Measurements from ENCODE around the gene DDX49.
A peak's percentile ranks its signal among the peaks of the same experiment; 100 is the strongest.

The DDX49 gene

DNA sequence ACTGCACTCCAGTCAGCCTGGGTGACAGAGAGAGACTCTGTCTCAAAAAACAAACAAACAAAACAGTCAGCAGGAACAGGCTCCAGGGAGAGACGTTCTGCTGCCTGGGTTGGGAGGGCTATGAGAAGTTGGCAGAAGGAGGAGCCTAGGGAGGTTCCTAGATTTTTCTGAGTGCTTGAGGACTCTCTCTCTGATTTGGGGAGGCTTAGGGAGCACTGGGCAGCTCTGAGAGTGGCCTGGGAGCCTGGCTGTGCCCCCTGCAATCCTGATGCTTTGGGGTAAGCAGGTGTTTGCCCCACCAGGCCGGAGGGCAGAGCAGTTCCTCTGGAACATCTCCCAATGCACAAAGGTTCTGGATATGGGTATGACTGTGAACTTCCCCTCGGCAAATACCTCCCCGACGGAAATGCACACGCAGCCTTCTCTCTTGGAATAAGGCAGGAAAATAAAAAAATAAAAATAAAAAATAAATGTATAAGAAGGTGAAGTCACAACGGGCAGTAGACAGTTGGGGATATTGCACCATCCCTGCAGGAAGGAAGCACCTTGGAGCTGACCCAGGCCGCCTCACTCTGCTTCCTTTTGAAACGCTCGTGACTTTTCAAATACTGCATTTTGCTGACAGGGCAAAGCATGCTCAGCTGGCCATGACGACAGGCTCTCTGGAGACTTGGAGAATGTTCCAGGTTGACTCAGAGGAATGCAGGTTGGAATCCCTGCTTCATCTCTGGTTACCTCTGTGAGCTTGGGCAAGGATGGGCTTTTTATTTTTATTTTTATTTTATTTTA lies 48.0 kb downstream of the DDX49 start:
- H3K4me3 ChIP-seq (ENCODE audit: low read length), result no peak overlapping the region
- no peak for TF ChIP-seq CTCF (conservative IDR thresholded peaks at IDR 0.05; ENCODE audit: low read depth, low read length)
- DNase-seq (ENCODE audit: low read depth), result no peak

DNA sequence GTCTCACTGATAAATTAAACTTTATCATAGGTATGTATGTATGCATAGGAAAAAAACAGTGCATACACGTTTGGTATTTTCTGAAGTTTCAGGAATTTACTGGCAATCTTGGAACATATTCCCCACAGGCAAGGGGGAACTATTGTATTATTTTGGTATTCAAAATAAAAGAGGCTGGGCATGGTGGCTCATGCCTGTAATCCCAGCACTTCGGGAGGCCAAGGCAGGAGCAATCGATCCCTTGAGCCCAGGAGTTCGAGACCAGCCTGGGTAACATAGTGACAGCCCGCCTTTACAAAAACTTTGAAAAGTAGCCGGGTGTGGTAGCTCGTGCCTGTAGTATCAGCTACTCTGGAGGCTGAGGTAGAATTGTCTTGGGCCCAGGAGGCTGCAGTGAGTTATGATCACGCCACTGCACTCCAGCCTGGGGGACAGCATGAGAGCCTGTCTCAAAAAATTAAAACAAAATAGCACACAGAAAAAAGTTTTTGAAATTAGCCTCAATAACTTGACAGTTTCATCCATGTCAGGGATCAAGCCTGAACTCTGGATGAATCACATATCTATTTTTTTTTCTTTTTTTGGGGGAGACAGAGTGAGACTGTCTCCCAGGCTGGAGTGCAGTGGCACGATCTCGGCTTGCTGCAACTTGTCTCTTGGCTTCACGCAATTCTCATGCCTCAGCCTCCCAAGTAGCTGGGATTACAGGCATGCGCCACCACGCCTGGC lies 50.6 kb downstream of the DDX49 start:
- TF ChIP-seq CTCF (conservative IDR thresholded peaks at IDR 0.05; ENCODE audit: low read depth, low read length), result no peak
- DNase-seq (ENCODE audit: low read depth), result no peak
- H3K4me3 ChIP-seq (ENCODE audit: low read length), result no peak overlapping the region

- no peak for TF ChIP-seq CTCF (conservative IDR thresholded peaks at IDR 0.05; ENCODE audit: low read depth, low read length)
- peak; percentile 85 for DNase-seq (ENCODE audit: low read depth)
- H3K4me3 ChIP-seq (ENCODE audit: low read length), result no peak overlapping the region
These were observed 52.8 kb downstream of the DDX49 start for GRCh38 chr19:18972301-18972811.

GRCh38 chr19:18972851-18973250 lies 53.3 kb downstream of the DDX49 start:
- TF ChIP-seq CTCF (conservative IDR thresholded peaks at IDR 0.05; ENCODE audit: low read depth, low read length), result no peak
- no peak for DNase-seq (ENCODE audit: low read depth)
- no peak overlapping the region for H3K4me3 ChIP-seq (ENCODE audit: low read length)

DNA sequence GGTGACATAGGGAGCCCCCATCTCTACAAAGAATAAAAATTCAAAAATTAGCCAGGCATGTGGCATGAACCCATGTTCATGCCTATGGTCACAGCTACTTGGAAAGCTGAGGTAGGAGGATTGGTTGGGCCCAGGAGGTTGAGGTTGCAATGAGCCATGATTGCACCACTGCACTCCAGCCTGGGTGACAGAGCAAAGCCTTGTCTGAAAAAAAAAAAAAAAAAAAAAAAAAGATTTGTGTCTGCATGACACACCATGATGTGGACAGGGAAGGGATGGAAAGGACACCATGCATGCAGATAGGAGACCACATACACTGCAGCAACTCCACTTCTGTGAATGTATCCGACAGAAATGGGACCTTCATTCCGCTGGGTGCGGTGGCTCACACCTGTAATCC lies 55.5 kb downstream of the DDX49 start:
- no peak for DNase-seq (ENCODE audit: low read depth)
- H3K4me3 ChIP-seq (ENCODE audit: low read length), result no peak overlapping the region
- TF ChIP-seq CTCF (conservative IDR thresholded peaks at IDR 0.05; ENCODE audit: low read depth, low read length), result no peak

GRCh38 chr19:18975869-18976268 lies 56.4 kb downstream of the DDX49 start:
- H3K4me3 ChIP-seq (ENCODE audit: low read length), result no peak overlapping the region
- DNase-seq (ENCODE audit: low read depth), result no peak
- no peak for TF ChIP-seq CTCF (conservative IDR thresholded peaks at IDR 0.05; ENCODE audit: low read depth, low read length)

Data from retinal pigment epithelial cell (primary cell).